HEK293 (cell line): ENCODE measurements around the gene PRKCA.

ENCODE experiments used
- CTCF ChIA-PET: fragments of 350-600 bp; formaldehyde crosslinking; extraction: SDS; loops from one replicate; lab custom pipeline; 2021; ENCODE audit warnings: antibody characterized with exemption; lab: Yijun Ruan, JAX
- POLR2A ChIA-PET: fragments of 300-600 bp; formaldehyde crosslinking; extraction: SDS; loops from one replicate; lab custom pipeline; 2020; ENCODE audit warnings: antibody characterized with exemption, inconsistent platforms; lab: Yijun Ruan, JAX
- H3K27ac ChIP-seq: fragments of 200-500 bp; sonication (Bioruptor generic); 2 replicates; pipeline ENCODE4 v1.5.1; 2014; ENCODE audit warnings: low read depth, low read length, control low read depth, inconsistent platforms; ENCODE audit errors: extremely low read depth
- H3K36me3 ChIP-seq, 2 experiments: fragments of 200-500 bp in 1 of 2; sonication (Bioruptor generic) in 1 of 2; 1 replicate in 1 of 2; 2 replicates in 1 of 2; pipeline ENCODE4 v1.5.1; 2014 to 2017; ENCODE audit warnings: inconsistent platforms in 2 of 2, low read length in 2 of 2; ENCODE audit not compliant: control insufficient read depth in 2 of 2, insufficient read depth in 1 of 2
- H3K4me1 ChIP-seq: fragments of 200-500 bp; sonication (Bioruptor generic); 2 replicates; pipeline ENCODE4 v1.5.1; 2014; ENCODE audit warnings: mild to moderate bottlenecking, low read length, inconsistent platforms; ENCODE audit not compliant: control insufficient read depth, insufficient read depth
- H3K4me3 ChIP-seq: 2 replicates; pipeline ENCODE4 v1.5.1; 2011; ENCODE audit warnings: low read depth, mild to moderate bottlenecking, control low read depth, low read length, moderate library complexity
- H3K9me3 ChIP-seq: fragments of 200-500 bp; sonication (Bioruptor generic); 2 replicates; pipeline ENCODE4 v1.5.1; 2014; ENCODE audit warnings: low read depth, low read length, inconsistent platforms; ENCODE audit not compliant: control insufficient read depth, insufficient read depth
- EGR2 ChIP-seq: fragments of 450-650 bp; formaldehyde crosslinking; IDR thresholded peaks from 2 replicates; pipeline ENCODE4 v1.5.1; 2016; ENCODE audit warnings: low read depth, missing biosample characterization, missing genetic modification characterization
- GLI2 ChIP-seq: fragments of 450-650 bp; formaldehyde crosslinking; IDR thresholded peaks from 2 replicates; pipeline ENCODE4; 2017; ENCODE audit warnings: missing biosample characterization, missing genetic modification characterization, low read depth, borderline replicate concordance
- HOXA7 ChIP-seq: sonication (generic); formaldehyde crosslinking; IDR thresholded peaks from 2 replicates; pipeline ENCODE4 v1.8.1; 2022; ENCODE audit warnings: missing genetic modification reagents, borderline replicate concordance
- HOXC10 ChIP-seq: sonication (generic); formaldehyde crosslinking; IDR thresholded peaks from 2 replicates; pipeline ENCODE4 v1.8.1; 2023; ENCODE audit warnings: mild to moderate bottlenecking, missing genetic modification reagents
- HOXD13 ChIP-seq: sonication (generic); formaldehyde crosslinking; IDR thresholded peaks from 2 replicates; pipeline ENCODE4 v1.8.0; 2022; ENCODE audit warnings: missing genetic modification reagents, borderline replicate concordance
- SP3 ChIP-seq: fragments of 450-650 bp; formaldehyde crosslinking; IDR thresholded peaks from 2 replicates; pipeline ENCODE4 v1.5.1; 2016; ENCODE audit warnings: missing biosample characterization, missing genetic modification characterization
- TRIM28 ChIP-seq: IDR thresholded peaks from 2 replicates; pipeline ENCODE4 v1.6.1; 2011; ENCODE audit warnings: low read length, control low read depth, borderline replicate concordance
- YY1 ChIP-seq: fragments of 450-650 bp; formaldehyde crosslinking; IDR thresholded peaks from 2 replicates; pipeline ENCODE4 v1.5.1; 2018; ENCODE audit warnings: missing biosample characterization, missing genetic modification characterization
- ZBTB17 ChIP-seq: fragments of 450-650 bp; formaldehyde crosslinking; IDR thresholded peaks from 2 replicates; pipeline ENCODE4 v1.5.1; 2016; ENCODE audit warnings: missing biosample characterization, missing genetic modification characterization
- ZBTB8A ChIP-seq: fragments of 450-650 bp; formaldehyde crosslinking; IDR thresholded peaks from 2 replicates; pipeline ENCODE4 v1.5.1; 2016; ENCODE audit warnings: missing biosample characterization, missing genetic modification characterization
- ZEB2 ChIP-seq: fragments of 450-650 bp; formaldehyde crosslinking; IDR thresholded peaks from 2 replicates; pipeline ENCODE4 v1.5.1; 2016; ENCODE audit warnings: missing biosample characterization, missing genetic modification characterization
- ZFHX2 ChIP-seq: fragments of 450-650 bp; formaldehyde crosslinking; conservative IDR thresholded peaks from 2 replicates; pipeline ENCODE4 v1.5.1; 2016; ENCODE audit warnings: missing biosample characterization, missing genetic modification characterization
- ZNF132 ChIP-seq: fragments of 450-650 bp; formaldehyde crosslinking; IDR thresholded peaks from 2 replicates; pipeline ENCODE4 v1.5.1; 2017; ENCODE audit warnings: missing biosample characterization, missing genetic modification characterization, borderline replicate concordance
- ZNF175 ChIP-seq: fragments of 450-650 bp; formaldehyde crosslinking; IDR thresholded peaks from 2 replicates; pipeline ENCODE4 v1.5.1; 2016; ENCODE audit warnings: missing biosample characterization, missing genetic modification characterization
- ZNF184 ChIP-seq: fragments of 450-650 bp; IDR thresholded peaks from 2 replicates; pipeline ENCODE4 v1.5.1; 2018; ENCODE audit warnings: missing biosample characterization, mild to moderate bottlenecking, missing genetic modification characterization
- ZNF391 ChIP-seq: fragments of 450-650 bp; formaldehyde crosslinking; IDR thresholded peaks from 2 replicates; pipeline ENCODE4 v1.5.1; 2016; ENCODE audit warnings: low read depth, missing biosample characterization, missing genetic modification characterization, borderline replicate concordance
- ZNF548 ChIP-seq: fragments of 450-650 bp; formaldehyde crosslinking; IDR thresholded peaks from 2 replicates; pipeline ENCODE4 v1.5.1; 2016; ENCODE audit warnings: missing biosample characterization, missing genetic modification characterization
- ZNF555 ChIP-seq: fragments of 450-650 bp; formaldehyde crosslinking; conservative IDR thresholded peaks from 2 replicates; pipeline ENCODE4 v1.5.1; 2017; ENCODE audit warnings: missing biosample characterization, mild to moderate bottlenecking, missing genetic modification characterization, inconsistent platforms
- ZNF585B ChIP-seq: fragments of 450-650 bp; formaldehyde crosslinking; IDR thresholded peaks from 2 replicates; pipeline ENCODE4 v1.5.1; 2016; ENCODE audit warnings: missing biosample characterization, missing genetic modification characterization
- ZNF624 ChIP-seq: fragments of 450-650 bp; formaldehyde crosslinking; IDR thresholded peaks from 2 replicates; pipeline ENCODE4 v1.5.1; 2017; ENCODE audit warnings: missing biosample characterization, missing genetic modification characterization
- ZNF629 ChIP-seq: fragments of 450-650 bp; formaldehyde crosslinking; IDR thresholded peaks from 2 replicates; pipeline ENCODE4 v1.5.1; 2017; ENCODE audit warnings: missing biosample characterization, missing genetic modification characterization
- ZNF660 ChIP-seq: fragments of 450-650 bp; IDR thresholded peaks from 2 replicates; pipeline ENCODE4 v1.5.1; 2018; ENCODE audit warnings: missing biosample characterization, mild to moderate bottlenecking, missing genetic modification characterization
- ZNF843 ChIP-seq: fragments of 450-650 bp; formaldehyde crosslinking; IDR thresholded peaks from 2 replicates; pipeline ENCODE4 v1.5.1; 2016; ENCODE audit warnings: missing biosample characterization, missing genetic modification characterization
- TF ChIP-seq, protein P1 (sequence below): fragments of 450-650 bp; formaldehyde crosslinking; IDR thresholded peaks from 2 replicates; pipeline ENCODE4; 2016; ENCODE audit warnings: missing biosample characterization, missing genetic modification characterization
- TF ChIP-seq, protein P2 (sequence below): fragments of 450-650 bp; formaldehyde crosslinking; IDR thresholded peaks from 2 replicates; pipeline ENCODE4 v1.5.1; 2016; ENCODE audit warnings: missing biosample characterization, missing genetic modification characterization, borderline replicate concordance
- TF ChIP-seq, protein P3 (sequence below): fragments of 450-650 bp; formaldehyde crosslinking; IDR thresholded peaks from 2 replicates; pipeline ENCODE4 v1.5.1; 2016; ENCODE audit warnings: missing biosample characterization, missing genetic modification characterization
- TF ChIP-seq, protein P4 (sequence below): fragments of 450-650 bp; formaldehyde crosslinking; IDR thresholded peaks from 2 replicates; pipeline ENCODE4 v1.5.0; 2017; ENCODE audit warnings: missing biosample characterization, missing genetic modification characterization, borderline replicate concordance

The PRKCA gene

DNA sequence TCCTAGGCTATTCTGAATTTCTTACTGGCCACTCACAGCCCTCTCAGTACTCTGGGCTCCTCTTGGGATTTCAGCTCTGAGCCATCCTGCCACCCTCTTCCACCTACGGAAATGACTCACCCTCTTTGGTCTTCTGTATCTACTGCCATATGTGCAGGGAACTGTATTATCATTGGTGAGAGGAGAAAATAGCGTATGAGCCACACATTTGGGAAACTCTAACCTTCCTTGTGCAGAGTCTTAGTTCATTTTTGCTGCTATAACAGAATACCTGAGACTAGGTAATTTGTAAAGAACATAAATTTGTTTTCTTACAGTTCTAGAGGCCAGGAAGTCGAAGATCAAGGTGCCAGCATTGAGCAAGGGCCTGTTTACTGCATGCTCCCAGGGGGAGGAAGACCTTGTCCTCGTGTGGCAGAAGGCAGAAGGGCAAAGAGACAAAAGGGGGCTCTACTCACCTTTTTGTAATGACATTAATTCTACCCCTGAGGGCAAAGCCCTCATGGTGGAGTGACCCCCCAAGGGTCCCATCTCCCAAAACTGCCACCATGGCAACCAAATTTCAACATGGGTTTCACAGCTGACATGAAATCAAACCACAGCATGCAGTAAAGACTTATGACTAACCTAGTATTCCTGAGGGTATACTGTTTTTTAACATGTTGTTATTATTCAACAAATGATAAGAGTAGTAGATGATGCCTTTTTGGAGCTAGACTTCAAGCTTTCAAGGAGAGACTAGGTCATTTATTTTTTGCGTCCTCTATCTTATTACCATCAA is 191.8 kb downstream of the PRKCA start:
- H3K27ac ChIP-seq = no peak overlapping the region
- H3K36me3 ChIP-seq = no peaks in the 10 kb centered on the region
- ChIA-PET POLR2A (no interaction called here), CTCF (interaction anchor here (0.6 to 1.1 kb wide), 3 partner anchors 9 to 250 kb away, joined by 3 read pairs; no protein-coding TSS in a partner anchor)
- H3K9me3 ChIP-seq = no peaks in the 10 kb centered on the region
- no peak overlapping the region for H3K4me3 ChIP-seq
- H3K4me1 ChIP-seq = peaks cover 11% of the 10 kb centered on the region
- TF ChIP-seq ZNF660 (tag by site-specific recombination) = 0 out of 2 replicates have a peak, but pooled peaks have one; percentile 28
- no peak for TF ChIP-seq ZNF585B (tag by site-specific recombination)
- TF ChIP-seq ZNF555 (tag by site-specific recombination) = no peak
- TF ChIP-seq ZNF391 (tag by site-specific recombination) = no peak
- TF ChIP-seq ZNF629 (tag by site-specific recombination) = peak; percentile 30; the same call in 1 of the 2 replicates
- TF ChIP-seq HOXA7 (CRISPR knock-in tag) = no peak
- no peak for TF ChIP-seq HOXD13 (CRISPR knock-in tag)
- no peak for TF ChIP-seq HOXC10 (CRISPR knock-in tag)
- TF ChIP-seq ZNF843 (tag by site-specific recombination) = no peak
- TF ChIP-seq, protein P1, sequence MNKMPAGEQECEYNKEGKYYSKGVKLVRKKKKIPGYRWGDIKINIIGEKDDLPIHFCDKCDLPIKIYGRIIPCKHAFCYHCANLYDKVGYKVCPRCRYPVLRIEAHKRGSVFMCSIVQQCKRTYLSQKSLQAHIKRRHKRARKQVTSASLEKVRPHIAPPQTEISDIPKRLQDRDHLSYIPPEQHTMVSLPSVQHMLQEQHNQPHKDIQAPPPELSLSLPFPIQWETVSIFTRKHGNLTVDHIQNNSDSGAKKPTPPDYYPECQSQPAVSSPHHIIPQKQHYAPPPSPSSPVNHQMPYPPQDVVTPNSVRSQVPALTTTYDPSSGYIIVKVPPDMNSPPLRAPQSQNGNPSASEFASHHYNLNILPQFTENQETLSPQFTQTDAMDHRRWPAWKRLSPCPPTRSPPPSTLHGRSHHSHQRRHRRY = no peak
- no peak for TF ChIP-seq ZEB2 (tag by site-specific recombination)
- TF ChIP-seq ZNF184 (tag by site-specific recombination) = 0 out of 2 replicates have a peak, but pooled peaks have one; percentile 30
- peak; percentile 72; the same call in 1 of the 2 replicates for TF ChIP-seq EGR2
- no peak for TF ChIP-seq ZNF175 (tag by site-specific recombination)
- TF ChIP-seq ZNF624 = no peak
- no peak for TF ChIP-seq ZNF548 (tag by site-specific recombination)
- TF ChIP-seq, protein P2, sequence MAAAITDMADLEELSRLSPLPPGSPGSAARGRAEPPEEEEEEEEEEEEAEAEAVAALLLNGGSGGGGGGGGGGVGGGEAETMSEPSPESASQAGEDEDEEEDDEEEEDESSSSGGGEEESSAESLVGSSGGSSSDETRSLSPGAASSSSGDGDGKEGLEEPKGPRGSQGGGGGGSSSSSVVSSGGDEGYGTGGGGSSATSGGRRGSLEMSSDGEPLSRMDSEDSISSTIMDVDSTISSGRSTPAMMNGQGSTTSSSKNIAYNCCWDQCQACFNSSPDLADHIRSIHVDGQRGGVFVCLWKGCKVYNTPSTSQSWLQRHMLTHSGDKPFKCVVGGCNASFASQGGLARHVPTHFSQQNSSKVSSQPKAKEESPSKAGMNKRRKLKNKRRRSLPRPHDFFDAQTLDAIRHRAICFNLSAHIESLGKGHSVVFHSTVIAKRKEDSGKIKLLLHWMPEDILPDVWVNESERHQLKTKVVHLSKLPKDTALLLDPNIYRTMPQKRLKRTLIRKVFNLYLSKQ = no peak
- TF ChIP-seq GLI2 = no peak
- TF ChIP-seq YY1 (tag by site-specific recombination) = no peak
- TF ChIP-seq ZBTB8A (tag by site-specific recombination) = no peak
- peak; percentile 79 for TF ChIP-seq ZFHX2
- TF ChIP-seq, protein P3, sequence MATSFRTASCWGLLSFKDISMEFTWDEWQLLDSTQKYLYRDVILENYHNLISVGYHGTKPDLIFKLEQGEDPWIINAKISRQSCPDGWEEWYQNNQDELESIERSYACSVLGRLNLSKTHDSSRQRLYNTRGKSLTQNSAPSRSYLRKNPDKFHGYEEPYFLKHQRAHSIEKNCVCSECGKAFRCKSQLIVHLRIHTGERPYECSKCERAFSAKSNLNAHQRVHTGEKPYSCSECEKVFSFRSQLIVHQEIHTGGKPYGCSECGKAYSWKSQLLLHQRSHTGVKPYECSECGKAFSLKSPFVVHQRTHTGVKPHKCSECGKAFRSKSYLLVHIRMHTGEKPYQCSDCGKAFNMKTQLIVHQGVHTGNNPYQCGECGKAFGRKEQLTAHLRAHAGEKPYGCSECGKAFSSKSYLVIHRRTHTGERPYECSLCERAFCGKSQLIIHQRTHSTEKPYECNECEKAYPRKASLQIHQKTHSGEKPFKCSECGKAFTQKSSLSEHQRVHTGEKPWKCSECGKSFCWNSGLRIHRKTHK = no peak
- peak; percentile 74 for TF ChIP-seq ZBTB17 (tag by site-specific recombination)
- 0 out of 2 replicates have a peak, but pooled peaks have one; percentile 11 for TF ChIP-seq SP3 (tag by site-specific recombination)
- TF ChIP-seq, protein P4, sequence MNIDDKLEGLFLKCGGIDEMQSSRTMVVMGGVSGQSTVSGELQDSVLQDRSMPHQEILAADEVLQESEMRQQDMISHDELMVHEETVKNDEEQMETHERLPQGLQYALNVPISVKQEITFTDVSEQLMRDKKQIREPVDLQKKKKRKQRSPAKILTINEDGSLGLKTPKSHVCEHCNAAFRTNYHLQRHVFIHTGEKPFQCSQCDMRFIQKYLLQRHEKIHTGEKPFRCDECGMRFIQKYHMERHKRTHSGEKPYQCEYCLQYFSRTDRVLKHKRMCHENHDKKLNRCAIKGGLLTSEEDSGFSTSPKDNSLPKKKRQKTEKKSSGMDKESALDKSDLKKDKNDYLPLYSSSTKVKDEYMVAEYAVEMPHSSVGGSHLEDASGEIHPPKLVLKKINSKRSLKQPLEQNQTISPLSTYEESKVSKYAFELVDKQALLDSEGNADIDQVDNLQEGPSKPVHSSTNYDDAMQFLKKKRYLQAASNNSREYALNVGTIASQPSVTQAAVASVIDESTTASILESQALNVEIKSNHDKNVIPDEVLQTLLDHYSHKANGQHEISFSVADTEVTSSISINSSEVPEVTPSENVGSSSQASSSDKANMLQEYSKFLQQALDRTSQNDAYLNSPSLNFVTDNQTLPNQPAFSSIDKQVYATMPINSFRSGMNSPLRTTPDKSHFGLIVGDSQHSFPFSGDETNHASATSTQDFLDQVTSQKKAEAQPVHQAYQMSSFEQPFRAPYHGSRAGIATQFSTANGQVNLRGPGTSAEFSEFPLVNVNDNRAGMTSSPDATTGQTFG (tag by site-specific recombination) = no peak
- no peak for TF ChIP-seq ZNF132 (tag by site-specific recombination)
- TF ChIP-seq TRIM28 = no peak
